Skin of body (tissue), 2 donors: ENCODE data around the gene NAT14. TPM values are rescaled to one million over a fixed set of nuclear protein-coding genes. Genes with fewer than 3 reads are reported as not detected.
"Not testable (repeated sequence)": the region's sequence is repeated elsewhere in the genome, so short reads cannot be mapped to it uniquely, and the experiment has no call there.

ENCODE experiments used
- DNase-seq: peaks from one replicate; lab custom pipeline; 2025; lab: John Stamatoyannopoulos, UW
- total RNA-seq: library from RNA; depleted of rRNA; stranded (reverse); fragments of >200 nt; gene quantifications from one replicate; pipeline ENCODE4 v1.2.3, GENCODE V29; 2014

NAT14 gene
- total RNA-seq, 1 donor from 2014 or later = 6.1 TPM

DNA sequence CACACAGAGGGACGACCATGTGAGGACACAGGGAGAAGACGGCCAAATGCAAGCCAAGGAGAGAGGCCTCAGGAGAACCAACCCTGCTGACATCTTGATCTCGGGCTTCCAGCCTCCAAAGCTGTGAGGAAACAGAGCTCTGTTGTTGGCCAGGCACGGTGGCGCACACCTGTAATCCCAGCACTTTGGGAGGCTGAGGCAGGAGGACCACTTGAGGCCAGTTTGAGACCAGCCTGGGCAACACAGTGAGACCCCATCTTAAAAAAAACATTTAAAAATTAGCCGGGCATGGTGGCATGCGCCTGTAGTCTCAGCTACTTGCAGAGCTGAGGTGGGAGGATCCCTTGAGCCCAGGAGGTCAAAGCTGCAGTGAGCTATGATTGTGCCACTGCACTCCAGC is 49.3 kb downstream of the NAT14 start:
- not testable (repeated sequence) for DNase-seq

DNA sequence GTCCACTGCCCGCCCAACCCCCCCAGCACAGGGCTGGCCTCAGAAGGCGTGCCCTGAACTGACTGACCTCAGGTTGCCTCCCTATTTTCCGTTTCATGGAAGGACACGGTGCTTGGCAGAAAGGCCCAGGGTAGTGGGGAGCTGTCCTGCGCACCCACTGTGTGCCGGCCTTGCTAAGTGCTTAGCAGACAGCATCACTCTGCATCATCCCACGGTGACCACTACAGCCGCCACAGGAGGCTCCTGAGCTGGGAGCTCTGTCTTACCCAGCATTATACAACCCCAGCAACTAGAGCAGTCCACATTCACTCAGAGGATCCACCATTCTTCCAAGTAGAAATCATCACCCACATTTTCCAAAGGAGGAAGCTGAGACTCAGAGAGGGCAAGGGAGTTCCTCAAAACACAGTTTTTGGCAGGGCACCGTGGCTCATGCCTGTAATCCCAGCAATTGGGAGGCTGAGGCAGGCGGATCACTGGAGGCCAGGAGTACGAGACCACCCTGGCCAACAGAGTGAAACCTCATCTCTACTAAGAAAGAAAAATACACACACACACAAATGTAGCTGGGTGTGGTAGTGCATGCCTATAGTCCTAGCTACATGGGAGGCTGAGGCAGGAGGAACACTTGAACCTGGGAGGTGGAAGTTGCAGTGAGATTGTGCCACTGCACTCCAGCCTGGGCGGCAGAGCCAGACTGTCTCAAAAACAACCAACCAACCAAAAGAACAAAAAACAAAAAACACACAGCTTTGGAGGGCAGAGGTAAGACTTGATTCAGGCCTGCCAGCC is 50.4 kb downstream of the NAT14 start:
- DNase-seq = no peak

DNA sequence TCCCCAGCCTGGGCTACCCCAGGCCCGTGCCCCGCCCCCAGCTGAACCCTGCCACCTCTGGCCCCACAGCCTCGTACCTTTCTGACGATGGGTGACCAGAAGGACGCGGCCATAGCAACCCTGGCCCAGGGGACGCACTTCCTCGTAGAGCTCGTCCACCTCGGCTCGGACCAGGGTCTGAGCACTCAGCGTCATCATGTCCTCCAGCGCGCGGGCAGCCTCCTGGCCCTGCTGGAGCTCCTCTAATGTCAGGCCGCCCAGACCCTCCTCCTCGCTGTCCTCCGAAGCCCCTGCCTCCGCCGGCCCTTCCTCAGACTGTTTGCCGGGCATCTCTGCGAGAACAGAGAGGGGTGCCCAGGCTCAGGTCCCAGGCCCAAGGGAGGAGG is 51.0 kb downstream of the NAT14 start:
- DNase-seq = no peak

- DNase-seq = no peak
Measured at GRCh38 chr19:55536366-55536765, 51.4 kb downstream of the NAT14 start.

Other genes with a start within 250 kb of the NAT14 start
- 20.8 TPM for gene PPP6R1, start 226.2 kb upstream of the NAT14 start, total RNA-seq
- 12.1 TPM for gene HSPBP1, start 205.1 kb upstream of the NAT14 start, total RNA-seq
- 3.6 TPM for gene BRSK1, start 201.2 kb upstream of the NAT14 start, total RNA-seq
- 1.1 TPM for gene TMEM150B, start 159.8 kb upstream of the NAT14 start, total RNA-seq
- gene KMT5C, start 145.3 kb upstream of the NAT14 start, total RNA-seq = 17.0 TPM
- gene COX6B2, start 130.5 kb upstream of the NAT14 start, total RNA-seq = 3.1 TPM
- gene GARIN5B, start 121.9 kb upstream of the NAT14 start, total RNA-seq = not detected
- gene IL11, start 114.7 kb upstream of the NAT14 start, total RNA-seq = 0.30 TPM
- not detected for gene TMEM190, start 108.4 kb upstream of the NAT14 start, total RNA-seq
- gene TMEM238, start 100.9 kb upstream of the NAT14 start, total RNA-seq = 0.30 TPM
- gene RPL28, start 99.3 kb upstream of the NAT14 start, total RNA-seq = 377 TPM
- 25.4 TPM for gene UBE2S, start 77.4 kb upstream of the NAT14 start, total RNA-seq
- 0.10 TPM for gene SHISA7, start 41.9 kb upstream of the NAT14 start, total RNA-seq
- 23.0 TPM for gene ISOC2, start 23.5 kb upstream of the NAT14 start, total RNA-seq
- not detected for gene C19orf85, start 20.4 kb upstream of the NAT14 start, total RNA-seq
- gene ZNF628, start 8.6 kb upstream of the NAT14 start, total RNA-seq = 1.1 TPM
- 16.5 TPM for gene SSC5D, start 3.2 kb downstream of the NAT14 start, total RNA-seq
- gene SBK2, start 51.9 kb downstream of the NAT14 start, total RNA-seq = not detected
- not detected for gene SBK3, start 60.4 kb downstream of the NAT14 start, total RNA-seq
- gene ZNF579, start 95.7 kb downstream of the NAT14 start, total RNA-seq = 2.2 TPM
- gene FIZ1, start 114.3 kb downstream of the NAT14 start, total RNA-seq = 3.2 TPM
- 6.4 TPM for gene ZNF524, start 115.1 kb downstream of the NAT14 start, total RNA-seq
- gene ZNF865, start 120.5 kb downstream of the NAT14 start, total RNA-seq = 2.1 TPM
- gene ZNF784, start 139.4 kb downstream of the NAT14 start, total RNA-seq = 3.2 TPM
- gene ZNF580, start 155.8 kb downstream of the NAT14 start, total RNA-seq = 4.0 TPM
- gene ZNF581, start 158.5 kb downstream of the NAT14 start, total RNA-seq = 12.4 TPM
- 4.2 TPM for gene CCDC106, start 163.0 kb downstream of the NAT14 start, total RNA-seq
- gene U2AF2, start 169.8 kb downstream of the NAT14 start, total RNA-seq = 64.1 TPM
- 20.8 TPM for gene EPN1, start 190.0 kb downstream of the NAT14 start, total RNA-seq